ENCODE measurements around the gene THAP11.
"Not testable (repeated sequence)": the region's sequence is repeated elsewhere in the genome, so short reads cannot be mapped to it uniquely, and the experiment has no call there.

Gene THAP11

GRCh38 chr16:67834242-67834614 lies 7.9 kb upstream of the THAP11 start:
- H3K27me3 ChIP-seq (ENCODE audit: control insufficient read depth in 2 of 2, insufficient read depth in 2 of 2, low read length in 2 of 2), result no peaks in the 10 kb centered on the region
- peaks cover 8 to 9% of the 10 kb centered on the region in 2 donors for H3K4me1 ChIP-seq (ENCODE audit: control insufficient read depth in 2 of 2, insufficient read depth in 2 of 2, low read length in 2 of 2)
- H3K27ac ChIP-seq (ENCODE audit: low read depth in 2 of 2, low read length in 2 of 2), result peak overlapping the region in 1 of 2 donors; percentile 2
- peak overlapping the region; percentile 73 to 83 for H3K4me3 ChIP-seq (ENCODE audit: low read length in 2 of 2)
- H3K36me3 ChIP-seq (ENCODE audit: control insufficient read depth in 2 of 2, insufficient read depth in 2 of 2, low read length in 2 of 2), result peaks cover 21 to 25% of the 10 kb centered on the region in 2 donors
- H3K9ac ChIP-seq (ENCODE audit: low read depth in 1 of 2, low read length in 2 of 2), result peak overlapping the region in 1 of 2 donors; percentile 24
- H3K9me3 ChIP-seq (ENCODE audit: control insufficient read depth in 2 of 2, low read length in 2 of 2), result no peaks in the 10 kb centered on the region

DNA sequence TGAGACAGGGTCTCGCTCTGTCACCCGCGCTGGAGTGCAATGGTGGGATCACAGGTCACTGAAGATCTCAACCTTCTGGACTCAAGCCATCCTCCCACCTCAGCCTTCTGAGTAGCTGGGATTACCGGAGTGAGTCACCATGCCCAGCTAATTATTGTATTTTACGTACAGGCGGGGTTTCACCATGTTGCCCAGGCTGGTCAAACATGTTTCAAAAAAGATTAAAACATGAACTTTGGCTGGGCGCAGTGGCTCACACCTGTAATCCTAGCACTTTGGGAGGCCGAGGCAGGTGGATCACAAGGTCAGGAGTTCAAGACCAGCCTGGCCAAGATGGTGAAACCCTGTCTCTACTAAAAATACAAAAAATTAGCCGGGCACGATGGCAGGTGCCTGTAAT lies 4.9 kb upstream of the THAP11 start:
- not testable (repeated sequence) for H3K27me3 ChIP-seq (ENCODE audit: control insufficient read depth in 2 of 2, insufficient read depth in 2 of 2, low read length in 2 of 2); H3K36me3 ChIP-seq (ENCODE audit: control insufficient read depth in 2 of 2, insufficient read depth in 2 of 2, low read length in 2 of 2); H3K27ac ChIP-seq (ENCODE audit: low read depth in 2 of 2, low read length in 2 of 2); H3K4me3 ChIP-seq (ENCODE audit: low read length in 2 of 2); H3K9me3 ChIP-seq (ENCODE audit: control insufficient read depth in 2 of 2, low read length in 2 of 2); H3K9ac ChIP-seq (ENCODE audit: low read depth in 1 of 2, low read length in 2 of 2)
- H3K4me1 ChIP-seq (ENCODE audit: control insufficient read depth in 2 of 2, insufficient read depth in 2 of 2, low read length in 2 of 2), result peaks cover 11 to 13% of the 10 kb centered on the region in 2 donors

- Histone ChIP-seq H3K27me3 (ENCODE audit: control insufficient read depth in 2 of 2, insufficient read depth in 2 of 2, low read length in 2 of 2) (no peaks in the 10 kb centered on the region), H3K9ac (ENCODE audit: low read depth in 1 of 2, low read length in 2 of 2) (no peak overlapping the region), H3K4me1 (ENCODE audit: control insufficient read depth in 2 of 2, insufficient read depth in 2 of 2, low read length in 2 of 2) (peaks cover 9% of the 10 kb centered on the region in 2 donors), H3K9me3 (ENCODE audit: control insufficient read depth in 2 of 2, low read length in 2 of 2) (no peaks in the 10 kb centered on the region), H3K4me3 (ENCODE audit: low read length in 2 of 2) (no peak overlapping the region), H3K27ac (ENCODE audit: low read depth in 2 of 2, low read length in 2 of 2) (no peak overlapping the region), H3K36me3 (ENCODE audit: control insufficient read depth in 2 of 2, insufficient read depth in 2 of 2, low read length in 2 of 2) (no peaks in the 10 kb centered on the region)
Observed at GRCh38 chr16:67837811-67838210, 4.3 kb upstream of the THAP11 start.

DNA sequence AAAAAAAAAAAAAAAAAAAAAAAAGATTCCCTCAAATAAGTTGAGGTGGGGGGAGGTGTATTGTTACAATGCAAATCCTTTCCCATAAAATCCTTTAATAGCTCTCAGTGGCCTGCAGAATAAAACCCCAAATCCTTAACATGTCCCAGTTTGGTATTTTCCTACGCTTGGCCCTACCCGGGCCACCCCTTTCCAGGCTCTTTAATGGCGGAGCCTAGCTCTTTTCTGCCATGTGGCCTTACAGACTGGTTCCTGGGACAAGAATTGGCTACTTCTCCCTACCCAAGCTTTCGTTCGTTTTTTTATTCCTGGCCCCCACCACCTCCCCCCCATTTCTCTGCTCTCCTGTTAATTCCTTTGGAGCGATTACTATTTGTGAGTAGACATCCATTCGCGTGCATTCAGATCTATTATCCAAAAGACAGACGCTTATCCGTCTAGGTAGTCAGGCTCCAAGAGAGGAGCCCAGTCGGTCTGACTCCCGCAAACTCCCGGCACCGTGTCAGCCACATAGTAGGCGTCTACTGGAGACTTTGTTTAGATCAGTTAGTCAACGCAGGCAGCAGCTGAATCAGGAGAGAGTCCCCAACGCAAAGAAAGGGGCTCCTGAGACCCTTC lies 813 bp upstream of the THAP11 start:
- H3K27ac ChIP-seq (ENCODE audit: low read depth in 2 of 2, low read length in 2 of 2), result peak overlapping the region; percentile 97 to 99
- H3K4me1 ChIP-seq (ENCODE audit: control insufficient read depth in 2 of 2, insufficient read depth in 2 of 2, low read length in 2 of 2), result peaks cover 35 to 38% of the 10 kb centered on the region in 2 donors

DNA sequence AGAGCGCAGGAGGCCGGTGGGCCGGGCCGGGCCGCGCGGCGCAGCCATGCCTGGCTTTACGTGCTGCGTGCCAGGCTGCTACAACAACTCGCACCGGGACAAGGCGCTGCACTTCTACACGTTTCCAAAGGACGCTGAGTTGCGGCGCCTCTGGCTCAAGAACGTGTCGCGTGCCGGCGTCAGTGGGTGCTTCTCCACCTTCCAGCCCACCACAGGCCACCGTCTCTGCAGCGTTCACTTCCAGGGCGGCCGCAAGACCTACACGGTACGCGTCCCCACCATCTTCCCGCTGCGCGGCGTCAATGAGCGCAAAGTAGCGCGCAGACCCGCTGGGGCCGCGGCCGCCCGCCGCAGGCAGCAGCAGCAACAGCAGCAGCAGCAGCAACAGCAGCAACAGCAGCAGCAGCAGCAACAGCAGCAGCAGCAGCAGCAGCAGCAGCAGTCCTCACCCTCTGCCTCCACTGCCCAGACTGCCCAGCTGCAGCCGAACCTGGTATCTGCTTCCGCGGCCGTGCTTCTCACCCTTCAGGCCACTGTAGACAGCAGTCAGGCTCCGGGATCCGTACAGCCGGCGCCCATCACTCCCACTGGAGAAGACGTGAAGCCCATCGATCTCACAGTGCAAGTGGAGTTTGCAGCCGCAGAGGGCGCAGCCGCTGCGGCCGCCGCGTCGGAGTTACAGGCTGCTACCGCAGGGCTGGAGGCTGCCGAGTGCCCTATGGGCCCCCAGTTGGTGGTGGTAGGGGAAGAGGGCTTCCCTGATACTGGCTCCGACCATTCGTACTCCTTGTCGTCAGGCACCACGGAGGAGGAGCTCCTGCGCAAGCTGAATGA lies 606 bp downstream of the THAP11 start:
- Histone ChIP-seq H3K9ac (ENCODE audit: low read depth in 1 of 2, low read length in 2 of 2) (peak overlapping the region; percentile 85 to 97), H3K4me1 (ENCODE audit: control insufficient read depth in 2 of 2, insufficient read depth in 2 of 2, low read length in 2 of 2) (peaks cover 38 to 40% of the 10 kb centered on the region in 2 donors), H3K4me3 (ENCODE audit: low read length in 2 of 2) (peak overlapping the region; percentile 88 to 90), H3K36me3 (ENCODE audit: control insufficient read depth in 2 of 2, insufficient read depth in 2 of 2, low read length in 2 of 2) (no peaks in the 10 kb centered on the region), H3K27ac (ENCODE audit: low read depth in 2 of 2, low read length in 2 of 2) (peak overlapping the region; percentile 97 to 99), H3K27me3 (ENCODE audit: control insufficient read depth in 2 of 2, insufficient read depth in 2 of 2, low read length in 2 of 2) (no peaks in the 10 kb centered on the region), H3K9me3 (ENCODE audit: control insufficient read depth in 2 of 2, low read length in 2 of 2) (no peaks in the 10 kb centered on the region)

More for the DNA sequence above, 813 bp upstream of the THAP11 start:
- Histone ChIP-seq H3K9ac (ENCODE audit: low read depth in 1 of 2, low read length in 2 of 2) (peak overlapping the region; percentile 85 to 97), H3K9me3 (ENCODE audit: control insufficient read depth in 2 of 2, low read length in 2 of 2) (no peaks in the 10 kb centered on the region), H3K27me3 (ENCODE audit: control insufficient read depth in 2 of 2, insufficient read depth in 2 of 2, low read length in 2 of 2) (no peaks in the 10 kb centered on the region), H3K4me3 (ENCODE audit: low read length in 2 of 2) (peak overlapping the region; percentile 88 to 90), H3K36me3 (ENCODE audit: control insufficient read depth in 2 of 2, insufficient read depth in 2 of 2, low read length in 2 of 2) (no peaks in the 10 kb centered on the region)

- peak overlapping the region; percentile 72 to 85 for H3K9ac ChIP-seq (ENCODE audit: low read depth in 1 of 2, low read length in 2 of 2)
- H3K27me3 ChIP-seq (ENCODE audit: control insufficient read depth in 2 of 2, insufficient read depth in 2 of 2, low read length in 2 of 2), result no peaks in the 10 kb centered on the region
- peaks cover 44 to 46% of the 10 kb centered on the region in 2 donors for H3K4me1 ChIP-seq (ENCODE audit: control insufficient read depth in 2 of 2, insufficient read depth in 2 of 2, low read length in 2 of 2)
- H3K4me3 ChIP-seq (ENCODE audit: low read length in 2 of 2), result peak overlapping the region; percentile 88 to 90
- H3K27ac ChIP-seq (ENCODE audit: low read depth in 2 of 2, low read length in 2 of 2), result peak overlapping the region; percentile 97 to 99
- no peaks in the 10 kb centered on the region for H3K36me3 ChIP-seq (ENCODE audit: control insufficient read depth in 2 of 2, insufficient read depth in 2 of 2, low read length in 2 of 2)
- H3K9me3 ChIP-seq (ENCODE audit: control insufficient read depth in 2 of 2, low read length in 2 of 2), result no peaks in the 10 kb centered on the region
Observed at GRCh38 chr16:67843343-67843765, 1.2 kb downstream of the THAP11 start.

- Histone ChIP-seq H3K4me3 (ENCODE audit: low read length in 2 of 2) (peak overlapping the region in 1 of 2 donors; percentile 43), H3K9ac (ENCODE audit: low read depth in 1 of 2, low read length in 2 of 2) (peak overlapping the region in 1 of 2 donors; percentile 31), H3K27me3 (ENCODE audit: control insufficient read depth in 2 of 2, insufficient read depth in 2 of 2, low read length in 2 of 2) (no peaks in the 10 kb centered on the region), H3K4me1 (ENCODE audit: control insufficient read depth in 2 of 2, insufficient read depth in 2 of 2, low read length in 2 of 2) (peaks cover 44 to 46% of the 10 kb centered on the region in 2 donors), H3K9me3 (ENCODE audit: control insufficient read depth in 2 of 2, low read length in 2 of 2) (no peaks in the 10 kb centered on the region), H3K36me3 (ENCODE audit: control insufficient read depth in 2 of 2, insufficient read depth in 2 of 2, low read length in 2 of 2) (no peaks in the 10 kb centered on the region), H3K27ac (ENCODE audit: low read depth in 2 of 2, low read length in 2 of 2) (no peak overlapping the region)
Observed at GRCh38 chr16:67844497-67844896, 2.4 kb downstream of the THAP11 start.

GRCh38 chr16:67845291-67846062 lies 3.4 kb downstream of the THAP11 start:
- peak overlapping the region; percentile 79 for H3K9ac ChIP-seq (ENCODE audit: low read depth in 1 of 2, low read length in 2 of 2)
- no peaks in the 10 kb centered on the region for H3K36me3 ChIP-seq (ENCODE audit: control insufficient read depth in 2 of 2, insufficient read depth in 2 of 2, low read length in 2 of 2)
- no peaks in the 10 kb centered on the region for H3K27me3 ChIP-seq (ENCODE audit: control insufficient read depth in 2 of 2, insufficient read depth in 2 of 2, low read length in 2 of 2)
- H3K4me3 ChIP-seq (ENCODE audit: low read length in 2 of 2), result peak overlapping the region; percentile 79 to 83
- H3K9me3 ChIP-seq (ENCODE audit: control insufficient read depth in 2 of 2, low read length in 2 of 2), result no peaks in the 10 kb centered on the region
- peak overlapping the region; percentile 92 to 93 for H3K27ac ChIP-seq (ENCODE audit: low read depth in 2 of 2, low read length in 2 of 2)
- peaks cover 44 to 46% of the 10 kb centered on the region in 2 donors for H3K4me1 ChIP-seq (ENCODE audit: control insufficient read depth in 2 of 2, insufficient read depth in 2 of 2, low read length in 2 of 2)

DNA sequence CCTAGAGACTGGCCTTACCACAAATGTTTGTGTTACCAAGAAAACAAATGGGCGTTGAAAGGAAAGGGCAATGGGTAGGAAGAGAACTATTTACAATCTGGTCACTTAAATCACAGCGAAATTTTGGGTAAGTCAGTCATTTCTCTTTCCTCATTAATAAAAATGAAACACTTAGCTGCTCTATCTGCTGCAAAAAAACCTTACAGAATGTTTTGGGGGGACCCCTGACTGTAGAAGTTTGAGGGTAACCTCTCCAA lies 3.9 kb downstream of the THAP11 start:
- peaks cover 44 to 46% of the 10 kb centered on the region in 2 donors for H3K4me1 ChIP-seq (ENCODE audit: control insufficient read depth in 2 of 2, insufficient read depth in 2 of 2, low read length in 2 of 2)
- peak overlapping the region; percentile 79 to 83 for H3K4me3 ChIP-seq (ENCODE audit: low read length in 2 of 2)

More for the DNA sequence above, 3.9 kb downstream of the THAP11 start:
- Histone ChIP-seq H3K9me3 (ENCODE audit: control insufficient read depth in 2 of 2, low read length in 2 of 2) (no peaks in the 10 kb centered on the region), H3K9ac (ENCODE audit: low read depth in 1 of 2, low read length in 2 of 2) (peak overlapping the region; percentile 79), H3K36me3 (ENCODE audit: control insufficient read depth in 2 of 2, insufficient read depth in 2 of 2, low read length in 2 of 2) (no peaks in the 10 kb centered on the region), H3K27ac (ENCODE audit: low read depth in 2 of 2, low read length in 2 of 2) (peak overlapping the region; percentile 92 to 93), H3K27me3 (ENCODE audit: control insufficient read depth in 2 of 2, insufficient read depth in 2 of 2, low read length in 2 of 2) (no peaks in the 10 kb centered on the region)

Measured in mucosa of rectum (tissue), 2 donors.